GM18505 (cell line): ENCODE measurements around the gene TASP1.

ENCODE experiments used
- ATAC-seq: cut with Tn5 transposase; IDR thresholded peaks from one replicate; pipeline ENCODE4 v1.9.1; 2021; ENCODE audit not compliant: unreplicated experiment
- POLR2A ChIP-seq: IDR thresholded peaks from 4 replicates; pipeline ENCODE4 v1.6.1; 2011; ENCODE audit warnings: borderline replicate concordance; ENCODE audit not compliant: insufficient read depth, insufficient read length; ENCODE audit errors: extremely low read depth

TASP1 gene

DNA sequence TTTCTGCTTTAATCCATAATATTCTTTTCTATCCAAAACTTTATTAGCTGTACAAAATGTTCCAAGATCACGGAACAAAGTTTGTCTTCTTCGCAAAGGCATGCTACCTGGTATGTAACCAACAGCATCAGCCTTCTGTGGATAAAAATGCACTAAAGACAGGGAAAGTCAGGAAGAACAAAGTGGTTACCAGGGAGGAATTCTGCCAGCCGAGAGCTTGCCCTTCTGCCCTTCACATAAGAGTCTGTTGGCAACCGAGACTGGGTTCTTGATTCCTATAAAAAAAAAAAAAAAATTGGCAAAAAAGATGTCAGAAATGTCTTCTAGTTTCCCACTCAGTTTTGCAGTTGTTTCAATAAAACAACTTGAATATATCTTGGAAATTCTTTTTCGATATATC, 58.0 kb downstream of the TASP1 start:
- TF ChIP-seq POLR2A, result no peak
- ATAC-seq, result no peak

DNA sequence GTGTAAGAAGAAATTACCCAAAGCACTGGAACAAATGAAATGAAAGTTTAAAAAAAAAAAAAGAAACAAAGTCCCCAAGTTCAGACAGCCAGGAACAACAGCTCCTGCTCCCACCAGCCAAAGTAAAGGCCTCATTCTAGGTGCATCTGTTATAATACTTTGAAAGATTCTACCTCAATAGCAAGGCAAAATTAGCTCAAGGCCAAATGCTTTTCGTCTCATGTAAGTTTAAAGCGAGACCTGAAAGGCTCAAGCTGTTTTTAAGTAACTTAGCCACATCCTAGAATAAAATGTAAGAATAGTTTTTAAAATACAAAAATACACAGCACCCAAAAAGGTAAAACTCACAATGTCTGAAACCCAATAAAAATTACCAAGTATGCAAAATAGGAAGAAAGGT, 64.7 kb downstream of the TASP1 start:
- TF ChIP-seq POLR2A, result no peak
- ATAC-seq, result no peak

DNA sequence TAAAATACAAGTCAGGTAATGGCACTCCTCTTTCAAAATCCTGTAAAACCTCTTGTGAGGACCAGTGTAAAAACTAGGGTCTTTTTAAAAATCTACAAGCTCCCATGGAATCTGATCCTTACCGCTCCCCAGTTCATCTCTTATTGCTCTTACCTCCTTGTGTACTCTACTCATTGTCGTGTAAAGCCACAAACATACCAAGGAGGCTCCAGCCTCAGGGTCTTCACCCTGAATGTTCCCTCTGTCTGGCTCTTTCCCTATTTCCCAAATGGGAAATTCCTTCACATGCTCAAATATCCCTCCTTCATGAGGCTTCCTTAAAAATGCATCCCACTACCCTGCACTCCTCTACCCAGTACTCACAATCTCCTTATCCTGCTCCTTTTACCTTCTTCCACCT, 67.1 kb downstream of the TASP1 start:
- no peak for ATAC-seq
- TF ChIP-seq POLR2A, result no peak

DNA sequence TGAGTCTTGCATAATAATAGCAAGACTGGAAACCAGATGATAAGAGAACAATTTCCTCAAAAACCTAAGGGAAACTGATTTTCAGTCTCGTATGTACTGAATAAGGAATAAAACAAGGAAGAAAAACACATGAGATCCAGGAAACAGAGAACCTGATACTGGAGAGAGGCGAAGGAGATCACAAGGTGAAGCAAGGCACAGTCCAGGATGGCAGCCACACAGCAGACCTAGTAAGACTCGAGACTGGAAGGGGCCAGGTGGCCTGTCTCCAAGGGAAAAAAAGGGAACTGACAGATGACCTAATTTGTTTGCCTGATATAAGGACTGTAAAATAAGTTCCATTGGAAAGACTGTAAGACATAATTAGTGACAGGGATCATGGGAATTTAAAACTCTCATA, 71.1 kb downstream of the TASP1 start:
- TF ChIP-seq POLR2A, result no peak
- no peak for ATAC-seq

DNA sequence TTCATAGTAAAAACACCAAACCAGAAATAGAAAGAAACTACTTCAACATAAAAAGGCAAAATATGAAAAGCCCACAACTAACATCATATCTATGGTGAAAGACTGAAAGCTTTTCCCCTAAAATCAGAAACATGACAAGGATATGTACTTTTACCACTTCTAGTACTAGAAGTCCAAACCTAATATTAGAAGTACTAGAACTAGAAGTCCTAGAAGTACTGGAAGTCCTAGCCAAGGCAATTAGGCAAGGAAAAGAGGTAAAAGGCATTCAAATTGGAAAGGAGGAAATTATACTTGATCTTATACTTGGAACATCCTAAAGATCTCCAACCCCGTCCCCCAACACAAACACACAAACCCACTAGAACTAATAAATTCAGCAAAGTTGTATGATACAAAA, 74.9 kb downstream of the TASP1 start:
- ATAC-seq, result no peak
- no peak for TF ChIP-seq POLR2A

DNA sequence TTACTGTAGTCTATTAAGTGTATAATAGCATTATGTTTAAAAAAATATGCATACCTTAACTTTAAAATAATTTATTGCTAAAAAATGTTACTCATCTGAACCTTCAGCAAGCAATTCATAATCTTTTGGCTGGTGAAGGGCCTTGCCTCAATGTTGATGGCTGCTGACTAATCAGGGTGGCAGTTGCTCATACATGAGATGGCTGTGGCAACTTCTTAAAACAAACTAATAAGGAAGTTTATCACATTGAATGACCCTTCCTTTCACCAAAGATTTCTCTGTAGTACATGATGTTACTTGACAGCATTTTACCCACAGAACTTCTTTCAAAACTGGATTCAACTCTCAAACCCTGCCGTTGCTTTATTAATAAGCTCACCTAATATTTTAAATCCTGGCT, 84.0 kb downstream of the TASP1 start:
- ATAC-seq, result no peak
- TF ChIP-seq POLR2A, result no peak

DNA sequence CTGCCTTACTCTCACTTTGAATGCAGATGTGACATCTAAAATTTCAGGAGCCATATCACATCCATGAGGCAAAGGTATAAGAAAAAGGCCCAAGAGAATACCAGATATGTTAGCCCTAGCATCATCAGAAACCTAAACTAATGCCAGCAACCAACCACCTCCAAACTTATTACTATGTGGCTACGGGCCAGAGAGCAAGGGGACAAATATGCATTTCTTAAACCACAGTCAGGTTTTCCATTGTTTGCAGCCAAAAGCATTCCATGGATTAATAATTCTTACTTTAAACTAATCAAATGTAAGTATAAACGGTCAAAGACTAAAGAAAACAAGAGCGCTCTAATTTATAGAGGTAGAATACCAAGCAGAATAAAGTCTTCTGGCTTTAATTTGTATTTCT, 84.7 kb downstream of the TASP1 start:
- no peak for TF ChIP-seq POLR2A
- ATAC-seq, result no peak

DNA sequence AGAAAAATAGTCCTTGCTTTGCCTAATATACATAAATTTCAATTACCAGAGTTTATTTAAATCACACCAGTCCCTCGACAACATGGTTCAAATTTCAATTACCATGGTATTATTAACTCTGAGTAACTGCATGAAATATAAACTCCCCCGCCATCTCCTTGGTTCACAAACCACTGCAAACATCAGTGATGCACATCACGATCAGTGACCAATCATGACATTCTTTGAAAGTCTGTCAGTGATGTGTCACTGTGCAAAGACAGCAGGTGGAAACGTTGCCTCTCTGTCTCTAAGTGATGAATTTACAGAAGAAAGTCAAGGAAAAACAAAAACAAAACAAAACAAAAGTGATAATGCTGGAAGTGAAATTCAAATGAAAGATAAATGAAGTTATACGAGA, 86.7 kb downstream of the TASP1 start:
- no peak for ATAC-seq
- no peak for TF ChIP-seq POLR2A

DNA sequence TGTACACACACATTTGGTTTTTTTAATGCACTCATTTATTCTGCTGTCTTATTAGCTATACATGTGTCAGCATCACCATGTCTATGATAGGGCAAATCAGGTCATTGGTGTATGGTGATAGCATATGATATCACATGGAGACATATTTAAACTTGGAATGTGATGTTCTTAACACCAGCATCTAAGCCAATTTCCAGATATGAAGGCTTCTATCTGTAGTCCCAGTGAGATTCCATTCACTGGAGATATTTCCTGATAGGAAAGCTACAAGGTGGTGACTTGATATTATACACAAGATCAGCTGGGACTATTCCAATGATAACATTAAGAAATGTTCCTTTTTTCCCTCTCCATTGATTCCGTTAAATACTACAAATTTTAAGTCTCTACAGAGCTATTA, 89.3 kb downstream of the TASP1 start:
- TF ChIP-seq POLR2A, result no peak
- ATAC-seq, result no peak

DNA sequence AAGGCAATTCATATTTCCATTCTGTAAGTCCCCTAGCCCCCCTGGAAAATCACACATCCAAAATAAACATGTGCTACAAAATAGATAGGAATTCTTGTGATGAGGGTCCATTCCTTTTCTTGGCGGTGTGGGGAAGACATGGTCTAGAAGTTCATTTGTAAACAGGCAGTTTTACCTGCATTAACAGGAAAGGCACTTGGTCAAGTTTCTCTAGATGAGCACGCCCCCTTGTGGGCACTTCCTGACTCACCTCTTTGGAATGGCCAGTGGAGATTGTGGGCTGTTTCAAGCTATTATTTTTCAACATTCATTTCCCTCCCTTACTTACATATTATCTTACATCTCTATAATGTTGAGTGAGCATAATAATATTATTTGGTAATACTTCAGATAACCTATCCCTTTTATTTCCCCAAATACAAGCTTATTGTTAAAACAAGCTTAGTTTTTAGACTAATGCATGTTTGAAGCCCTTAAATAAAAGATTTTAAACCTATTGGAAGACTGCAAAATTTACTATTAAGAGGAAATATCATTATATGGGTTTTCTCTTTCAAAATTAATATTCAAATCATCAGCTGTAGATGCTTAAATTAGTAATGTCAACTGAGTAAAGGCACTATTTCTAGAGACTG, 92.1 kb downstream of the TASP1 start:
- peak; percentile 73 for ATAC-seq
- no peak for TF ChIP-seq POLR2A

DNA sequence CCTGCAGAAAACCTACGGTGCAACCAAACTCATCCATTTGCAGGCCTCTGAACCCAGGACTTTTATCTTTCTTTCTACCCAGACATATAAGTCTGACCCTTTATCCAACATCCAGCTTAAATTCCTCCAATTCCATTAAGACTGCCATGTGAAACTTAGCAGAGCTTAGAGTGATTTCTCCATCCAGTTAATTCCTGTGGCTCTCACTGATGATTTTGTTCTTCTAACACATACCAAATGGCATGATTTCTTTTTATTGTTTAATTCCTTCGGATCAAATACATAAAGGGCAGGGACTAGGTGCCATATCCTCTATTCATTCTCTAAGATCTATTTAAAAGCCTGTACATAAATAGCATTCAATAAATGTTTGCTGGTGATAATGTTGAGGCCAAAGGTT, 92.9 kb downstream of the TASP1 start:
- ATAC-seq, result no peak
- TF ChIP-seq POLR2A, result no peak

DNA sequence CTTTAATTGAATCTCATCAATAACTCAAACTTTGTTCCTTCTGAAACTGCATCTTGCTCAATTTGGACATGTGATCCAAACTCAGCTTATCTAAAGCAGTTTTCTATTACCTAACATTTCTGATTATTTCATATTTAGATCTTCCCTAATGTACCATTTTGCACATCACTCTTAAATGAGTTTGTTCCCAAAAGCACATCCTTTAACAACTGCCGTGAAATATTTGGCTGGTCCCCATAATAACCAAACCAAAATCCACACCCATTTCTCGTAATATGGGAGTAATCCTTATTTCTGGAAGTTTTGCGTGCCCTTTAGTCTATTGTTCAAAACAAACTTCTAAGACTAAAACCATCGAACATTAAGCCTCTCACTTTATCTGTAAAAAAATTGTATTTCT, 94.9 kb downstream of the TASP1 start:
- no peak for ATAC-seq

DNA sequence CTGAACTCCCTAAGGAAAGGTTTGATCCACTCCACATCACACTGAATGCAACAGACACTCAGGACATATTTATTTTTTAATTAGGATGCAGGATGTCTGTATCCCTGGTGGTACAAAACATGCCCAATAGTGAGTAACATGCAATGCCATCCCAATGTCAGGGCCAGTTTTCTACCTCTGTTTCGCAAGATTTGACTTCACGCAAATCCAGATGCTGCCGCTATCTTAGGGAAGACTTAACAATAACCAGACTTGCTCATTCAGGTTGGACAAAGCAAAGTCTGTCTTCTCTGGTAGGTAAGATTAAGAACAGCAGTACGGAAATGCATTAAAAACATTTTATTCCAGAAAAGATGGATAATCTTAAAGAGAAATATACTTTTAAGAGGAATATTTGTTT, 103.1 kb downstream of the TASP1 start:
- ATAC-seq, result no peak
- TF ChIP-seq POLR2A, result no peak

More for the DNA sequence above, 94.9 kb downstream of the TASP1 start:
- no peak for TF ChIP-seq POLR2A

DNA sequence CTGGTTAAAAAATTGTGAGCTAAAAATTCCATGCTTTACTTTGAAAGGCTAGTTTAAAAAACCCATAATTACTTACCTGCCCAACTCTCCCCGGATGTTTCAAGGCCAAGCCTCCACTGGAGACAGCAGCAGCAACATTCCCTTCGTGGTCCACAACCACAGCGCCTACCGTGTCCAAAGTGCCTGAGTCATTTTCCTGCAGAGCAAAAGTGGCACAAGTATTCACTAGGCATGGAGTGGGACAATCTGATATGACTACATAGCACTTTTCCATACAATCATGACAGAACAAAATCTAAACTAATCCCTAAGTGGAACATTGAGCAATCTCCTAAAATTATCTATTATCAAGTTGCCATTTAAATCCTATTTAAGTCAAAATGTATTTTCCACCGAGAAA, 104.8 kb downstream of the TASP1 start:
- ATAC-seq, result no peak
- no peak for TF ChIP-seq POLR2A

DNA sequence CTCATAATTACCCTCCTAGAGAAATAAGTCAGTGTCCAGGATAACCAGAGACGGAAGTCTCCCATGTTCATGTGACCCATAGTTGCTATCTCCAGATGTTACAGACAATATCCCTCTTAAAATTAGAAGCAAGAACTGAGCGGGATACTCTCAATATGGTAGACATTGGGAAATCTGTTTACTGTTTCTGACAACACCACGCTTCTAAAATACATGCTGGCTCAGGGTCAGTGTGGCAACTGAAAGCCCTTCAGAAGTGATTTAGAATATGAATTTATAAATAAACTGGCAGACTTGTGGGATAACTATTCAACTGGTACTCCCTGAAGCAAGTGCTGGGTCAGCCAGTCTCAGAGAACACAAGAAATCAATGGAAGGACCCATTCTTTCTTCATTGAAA, 108.6 kb downstream of the TASP1 start:
- no peak for TF ChIP-seq POLR2A

DNA sequence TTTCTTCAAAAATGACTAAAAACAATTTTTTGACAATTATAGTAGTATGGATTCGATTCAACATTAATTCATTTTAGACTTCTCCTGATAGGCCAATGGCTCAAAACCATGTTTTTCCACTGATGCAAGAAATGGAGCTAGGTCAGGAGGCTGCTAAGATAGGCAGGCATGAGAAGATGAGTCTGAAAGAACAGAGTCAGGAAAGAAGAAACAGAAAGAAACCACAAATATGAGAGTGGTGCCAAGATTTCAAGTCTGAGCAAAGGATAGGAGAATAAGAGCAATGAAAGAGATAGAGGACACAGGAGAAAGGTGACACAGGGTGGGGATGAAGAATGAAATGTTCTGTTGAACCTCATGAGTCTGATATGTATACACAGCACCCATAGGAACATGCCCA, 112.2 kb downstream of the TASP1 start:
- ATAC-seq, result no peak
- TF ChIP-seq POLR2A, result no peak

More for the DNA sequence above, 108.6 kb downstream of the TASP1 start:
- ATAC-seq, result no peak

DNA sequence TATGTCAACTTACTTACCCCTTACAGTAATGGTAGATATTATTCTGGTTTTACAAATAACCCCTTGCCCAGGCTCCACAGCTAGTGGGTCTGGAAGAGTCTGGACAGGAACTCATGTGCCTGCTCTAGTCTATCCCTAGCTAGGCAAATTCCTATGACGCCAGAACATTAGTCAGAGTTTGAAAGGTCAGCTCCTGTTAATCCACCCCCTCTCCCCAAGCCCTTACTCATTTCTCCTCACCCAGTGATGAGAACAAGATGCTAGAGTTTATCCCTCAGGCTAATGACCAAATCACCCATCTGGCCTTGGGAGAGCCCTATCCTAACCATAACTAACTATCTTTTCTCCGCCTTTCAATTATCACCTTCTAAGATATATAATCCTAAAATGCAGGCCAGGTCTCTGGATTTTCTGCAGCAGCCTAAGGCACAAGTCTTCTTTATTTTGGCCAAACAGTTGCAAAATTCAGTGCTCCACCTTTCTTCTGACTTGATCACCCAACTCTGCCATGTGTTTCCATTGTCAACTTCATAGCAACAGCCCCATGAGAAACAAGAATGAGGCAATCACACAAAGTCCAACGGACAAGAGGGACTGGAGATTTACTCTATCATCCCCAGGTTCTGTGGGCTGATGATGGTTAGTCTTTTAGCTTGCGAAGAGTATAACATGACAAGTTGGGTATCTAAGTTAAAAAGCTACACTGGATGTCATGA, 113.3 kb downstream of the TASP1 start:
- no peak for TF ChIP-seq POLR2A
- ATAC-seq, result no peak
